Measurements from ENCODE around the gene FRMPD1.

FRMPD1 gene

DNA sequence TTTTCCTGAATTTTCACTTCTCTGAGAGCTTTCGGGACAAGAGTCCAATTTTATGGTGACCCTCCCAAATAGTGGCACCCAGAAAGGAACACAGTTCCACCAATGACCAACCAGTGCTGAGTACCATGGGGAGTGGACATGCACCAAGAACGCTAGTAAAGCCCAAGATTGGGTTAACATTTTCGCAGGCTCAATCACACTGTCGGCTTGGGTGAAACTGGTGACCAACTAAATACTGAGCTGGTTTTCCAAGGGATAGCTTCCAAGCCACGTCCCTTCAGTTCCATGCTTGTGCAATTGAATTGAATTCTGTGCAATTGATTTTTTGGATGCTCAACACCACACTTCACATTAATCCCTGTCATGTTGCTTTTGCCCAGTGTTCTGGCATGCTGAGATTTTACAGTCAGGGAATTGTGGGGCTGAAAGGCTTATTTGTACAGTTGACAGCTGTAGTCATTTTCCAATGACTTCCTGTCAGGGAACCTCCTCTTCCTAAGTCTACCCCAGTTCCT lies 65.3 kb downstream of the FRMPD1 start:
- DNase-seq (ENCODE audit: insufficient read length) = no peak
- FAIRE-seq = no peak
- TF ChIP-seq POLR2A (IDR thresholded peaks at IDR 0.05; ENCODE audit: low read depth, low read length) = no peak
- TF ChIP-seq TAF1 (IDR thresholded peaks at IDR 0.05; ENCODE audit: borderline replicate concordance, low read depth, low read length) = no peak
- TF ChIP-seq POLR2AphosphoS5 (IDR thresholded peaks at IDR 0.05; ENCODE audit: low read depth, low read length) = no peak

DNA sequence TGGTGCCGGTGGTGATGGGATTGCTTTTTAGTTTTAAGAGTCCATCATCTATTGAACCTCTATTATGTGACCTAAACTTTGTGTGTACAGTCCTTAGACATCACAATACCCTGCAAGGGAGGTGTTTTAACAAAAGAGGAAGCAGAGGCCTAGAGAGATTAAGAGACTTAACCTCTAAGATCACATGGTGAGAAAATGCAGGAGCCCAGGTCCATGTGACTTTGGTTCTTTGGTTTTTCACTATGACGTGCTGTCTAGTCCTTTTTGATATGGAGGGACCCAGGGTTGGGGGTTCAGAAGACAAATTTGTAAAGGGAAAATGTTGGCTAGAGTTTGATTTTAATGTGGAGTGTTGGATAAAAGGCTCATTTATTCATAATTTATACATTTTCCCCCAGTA lies 68.8 kb downstream of the FRMPD1 start:
- no peak for TF ChIP-seq TAF1 (IDR thresholded peaks at IDR 0.05; ENCODE audit: borderline replicate concordance, low read depth, low read length)
- no peak for TF ChIP-seq POLR2A (IDR thresholded peaks at IDR 0.05; ENCODE audit: low read depth, low read length)
- TF ChIP-seq POLR2AphosphoS5 (IDR thresholded peaks at IDR 0.05; ENCODE audit: low read depth, low read length) = no peak
- DNase-seq (ENCODE audit: insufficient read length) (no peak), FAIRE-seq (no peak)

DNA sequence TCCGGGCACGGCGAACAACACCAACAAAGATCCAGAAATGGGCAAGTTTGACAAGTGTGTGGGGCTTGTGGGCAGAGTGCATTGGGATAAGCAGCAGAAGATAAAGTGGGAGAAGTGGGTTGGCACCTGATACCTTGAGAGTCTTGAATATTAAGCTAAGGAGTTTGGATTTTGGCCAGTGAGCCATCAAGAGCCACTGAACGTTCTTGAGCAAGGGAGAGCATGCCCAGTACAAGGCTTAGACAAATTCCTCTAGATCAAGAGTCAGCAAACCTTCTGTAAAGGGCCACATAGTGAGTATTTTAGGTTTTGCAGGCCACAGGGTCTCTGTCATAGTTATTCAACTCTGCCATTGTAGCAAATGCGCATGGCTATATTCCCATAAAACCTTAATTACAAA lies 76.3 kb downstream of the FRMPD1 start:
- no peak for FAIRE-seq
- DNase-seq (ENCODE audit: insufficient read length) = no peak
- TF ChIP-seq TAF1 (IDR thresholded peaks at IDR 0.05; ENCODE audit: borderline replicate concordance, low read depth, low read length) = no peak
- TF ChIP-seq POLR2AphosphoS5 (IDR thresholded peaks at IDR 0.05; ENCODE audit: low read depth, low read length) = no peak
- TF ChIP-seq POLR2A (IDR thresholded peaks at IDR 0.05; ENCODE audit: low read depth, low read length) = no peak

DNA sequence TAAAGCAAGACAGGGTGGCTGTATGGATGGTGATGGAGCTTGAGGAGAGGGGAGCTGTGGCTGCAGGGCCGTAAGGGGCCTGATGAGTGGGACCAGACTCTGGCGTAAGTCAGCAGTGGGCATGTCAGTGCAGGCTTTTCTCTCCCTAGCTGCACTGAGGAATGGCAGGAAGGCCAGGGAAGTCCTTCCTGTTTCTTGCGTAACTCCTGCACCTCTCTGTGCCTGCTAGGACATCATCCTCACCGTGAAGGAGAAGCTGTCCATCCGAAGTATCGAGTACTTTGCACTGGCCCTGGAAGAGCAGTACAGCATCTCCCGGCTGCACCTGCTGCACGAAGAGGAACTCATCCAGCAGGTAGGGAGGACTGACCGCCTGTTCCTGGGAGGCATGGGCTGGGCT lies 78.7 kb downstream of the FRMPD1 start:
- TF ChIP-seq POLR2A (IDR thresholded peaks at IDR 0.05; ENCODE audit: low read depth, low read length) (no peak), TAF1 (IDR thresholded peaks at IDR 0.05; ENCODE audit: borderline replicate concordance, low read depth, low read length) (no peak), POLR2AphosphoS5 (IDR thresholded peaks at IDR 0.05; ENCODE audit: low read depth, low read length) (no peak)
- FAIRE-seq (no peak), DNase-seq (ENCODE audit: insufficient read length) (no peak)

DNA sequence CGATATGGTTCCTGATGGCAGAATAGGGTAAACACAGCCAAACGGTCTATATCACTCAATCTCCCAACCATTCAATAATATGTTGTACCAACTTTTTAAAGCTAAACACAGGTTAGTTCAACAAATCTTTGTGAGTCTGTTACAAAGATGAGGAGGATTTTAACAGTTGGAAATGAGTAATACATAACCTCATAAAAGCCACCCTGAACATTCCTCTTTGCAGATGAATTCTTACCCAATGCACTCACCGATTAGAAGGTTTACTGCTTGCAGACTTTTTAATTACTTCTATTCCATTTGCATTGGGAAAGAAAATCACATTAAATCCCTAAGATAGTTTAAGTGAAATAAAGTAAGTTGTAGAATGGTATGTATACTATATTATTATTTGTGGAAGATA lies 79.5 kb downstream of the FRMPD1 start:
- DNase-seq (ENCODE audit: insufficient read length) (no peak), FAIRE-seq (no peak)
- no peak for TF ChIP-seq TAF1 (IDR thresholded peaks at IDR 0.05; ENCODE audit: borderline replicate concordance, low read depth, low read length)
- TF ChIP-seq POLR2A (IDR thresholded peaks at IDR 0.05; ENCODE audit: low read depth, low read length) = no peak
- no peak for TF ChIP-seq POLR2AphosphoS5 (IDR thresholded peaks at IDR 0.05; ENCODE audit: low read depth, low read length)

DNA sequence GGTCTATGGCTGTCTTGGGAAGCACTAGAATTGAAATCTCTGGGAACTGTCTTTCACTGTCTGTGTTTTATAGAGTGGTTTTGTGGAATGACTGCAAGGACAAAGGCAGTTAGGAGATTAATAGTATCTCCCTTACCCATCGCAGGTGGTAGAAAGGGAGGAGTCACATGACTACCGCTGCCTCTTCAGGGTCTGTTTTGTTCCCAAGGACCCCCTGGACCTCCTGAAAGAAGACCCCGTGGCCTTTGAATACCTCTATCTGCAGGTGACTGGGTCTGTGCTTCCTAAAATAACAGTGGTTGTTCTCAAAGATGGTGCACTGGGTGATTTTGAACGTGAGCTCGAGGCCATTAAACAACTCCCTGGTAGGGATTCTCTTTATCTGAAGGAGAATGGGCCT lies 80.1 kb downstream of the FRMPD1 start:
- no peak for DNase-seq (ENCODE audit: insufficient read length)
- TF ChIP-seq POLR2A (IDR thresholded peaks at IDR 0.05; ENCODE audit: low read depth, low read length) = no peak
- no peak for TF ChIP-seq POLR2AphosphoS5 (IDR thresholded peaks at IDR 0.05; ENCODE audit: low read depth, low read length)
- no peak for TF ChIP-seq TAF1 (IDR thresholded peaks at IDR 0.05; ENCODE audit: borderline replicate concordance, low read depth, low read length)
- FAIRE-seq = no peak

DNA sequence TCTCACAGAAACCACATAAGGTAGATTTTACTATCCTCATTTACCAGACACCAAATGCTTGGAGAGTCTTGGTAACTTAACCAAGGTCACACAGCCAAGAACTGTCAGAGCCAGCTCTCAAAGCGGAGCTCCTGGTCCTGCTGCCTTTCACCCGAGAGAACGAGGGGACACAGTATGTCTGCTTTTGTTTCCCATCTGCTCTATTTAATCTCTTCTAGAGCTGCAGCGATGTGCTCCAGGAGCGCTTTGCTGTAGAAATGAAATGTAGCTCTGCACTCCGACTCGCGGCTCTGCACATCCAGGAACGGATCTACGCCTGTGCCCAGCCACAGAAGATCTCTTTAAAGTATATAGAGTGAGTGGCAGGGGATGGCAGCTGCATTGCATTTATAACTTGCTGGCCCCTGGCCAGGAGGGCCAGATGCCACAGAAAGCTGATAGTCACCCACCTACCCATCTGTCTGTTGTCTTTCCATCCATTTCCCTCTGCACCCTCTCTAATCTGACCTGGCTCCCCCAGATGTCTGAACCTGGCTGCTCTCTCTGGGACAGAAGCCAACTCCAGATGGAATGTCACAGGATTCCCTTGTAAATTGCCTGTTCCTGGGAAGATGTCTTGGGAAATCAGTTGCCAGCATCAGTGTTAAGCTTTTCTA lies 81.5 kb downstream of the FRMPD1 start:
- no peak for DNase-seq (ENCODE audit: insufficient read length)
- no peak for TF ChIP-seq POLR2AphosphoS5 (IDR thresholded peaks at IDR 0.05; ENCODE audit: low read depth, low read length)
- no peak for TF ChIP-seq TAF1 (IDR thresholded peaks at IDR 0.05; ENCODE audit: borderline replicate concordance, low read depth, low read length)
- TF ChIP-seq POLR2A (IDR thresholded peaks at IDR 0.05; ENCODE audit: low read depth, low read length) = no peak
- no peak for FAIRE-seq

DNA sequence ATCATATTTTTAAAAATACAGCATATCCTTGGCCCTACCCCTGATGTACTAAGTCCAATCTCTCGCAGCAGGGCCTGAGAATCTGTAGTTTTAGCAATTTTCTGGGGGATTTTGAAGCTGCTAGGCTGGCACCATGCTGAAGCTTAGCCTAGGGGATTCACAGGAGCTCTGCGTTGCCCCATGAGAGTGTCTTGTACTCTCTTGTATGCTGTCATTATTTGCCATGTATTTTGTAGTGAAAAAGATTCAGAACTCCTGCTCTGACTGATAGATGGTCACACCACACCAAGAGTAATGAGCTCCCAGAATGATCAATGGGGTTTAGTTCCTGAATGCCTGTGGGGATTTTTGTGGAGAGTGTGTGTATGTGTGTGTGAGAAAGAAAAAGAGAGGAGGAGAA lies 82.2 kb downstream of the FRMPD1 start:
- TF ChIP-seq POLR2A (IDR thresholded peaks at IDR 0.05; ENCODE audit: low read depth, low read length) (no peak), TAF1 (IDR thresholded peaks at IDR 0.05; ENCODE audit: borderline replicate concordance, low read depth, low read length) (no peak), POLR2AphosphoS5 (IDR thresholded peaks at IDR 0.05; ENCODE audit: low read depth, low read length) (no peak)
- FAIRE-seq (peak; percentile 5), DNase-seq (ENCODE audit: insufficient read length) (no peak)

DNA sequence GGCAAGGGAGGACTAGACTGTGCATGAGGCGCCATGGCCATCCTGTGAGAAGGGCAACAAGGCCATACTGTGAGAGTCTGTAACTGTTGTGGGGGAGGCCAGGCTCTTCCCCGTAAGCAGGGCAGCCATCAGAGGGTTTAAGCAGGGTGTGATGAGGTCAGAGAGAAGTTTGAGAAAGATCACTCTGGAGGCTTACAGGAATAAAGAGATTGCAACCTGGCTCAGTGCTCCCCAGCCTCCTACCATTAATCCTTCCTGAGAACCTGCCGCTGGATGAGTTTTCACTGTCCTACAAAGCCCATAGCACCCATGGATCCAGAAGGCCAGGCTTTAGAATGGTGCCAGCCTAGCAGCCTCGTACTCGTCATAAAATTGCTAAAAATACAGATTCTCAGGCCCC lies 88.5 kb downstream of the FRMPD1 start:
- no peak for TF ChIP-seq POLR2A (IDR thresholded peaks at IDR 0.05; ENCODE audit: low read depth, low read length)
- no peak for TF ChIP-seq POLR2AphosphoS5 (IDR thresholded peaks at IDR 0.05; ENCODE audit: low read depth, low read length)
- no peak for TF ChIP-seq TAF1 (IDR thresholded peaks at IDR 0.05; ENCODE audit: borderline replicate concordance, low read depth, low read length)
- DNase-seq (ENCODE audit: insufficient read length) (no peak), FAIRE-seq (no peak)

DNA sequence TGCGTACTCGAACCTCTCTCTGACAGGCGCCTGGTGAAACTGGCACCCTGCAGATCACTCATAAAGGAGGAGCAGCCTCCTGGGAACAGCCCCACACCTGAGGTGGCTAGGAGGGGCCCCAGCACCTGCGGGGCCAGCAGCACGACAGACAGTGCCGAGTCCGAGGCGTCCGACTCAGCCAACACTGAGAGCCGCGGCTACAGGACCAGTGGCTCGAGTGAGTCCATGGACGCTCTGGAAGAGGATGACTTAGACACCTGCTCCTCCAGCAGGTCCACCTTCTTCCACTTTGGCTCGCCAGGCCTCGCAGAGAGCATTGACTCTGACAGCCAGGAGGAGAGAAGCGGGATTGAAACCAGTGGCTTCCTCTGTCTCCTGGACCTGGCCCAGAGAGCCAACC lies 89.4 kb downstream of the FRMPD1 start:
- DNase-seq (ENCODE audit: insufficient read length) (no peak), FAIRE-seq (no peak)
- TF ChIP-seq TAF1 (IDR thresholded peaks at IDR 0.05; ENCODE audit: borderline replicate concordance, low read depth, low read length) = no peak

DNA sequence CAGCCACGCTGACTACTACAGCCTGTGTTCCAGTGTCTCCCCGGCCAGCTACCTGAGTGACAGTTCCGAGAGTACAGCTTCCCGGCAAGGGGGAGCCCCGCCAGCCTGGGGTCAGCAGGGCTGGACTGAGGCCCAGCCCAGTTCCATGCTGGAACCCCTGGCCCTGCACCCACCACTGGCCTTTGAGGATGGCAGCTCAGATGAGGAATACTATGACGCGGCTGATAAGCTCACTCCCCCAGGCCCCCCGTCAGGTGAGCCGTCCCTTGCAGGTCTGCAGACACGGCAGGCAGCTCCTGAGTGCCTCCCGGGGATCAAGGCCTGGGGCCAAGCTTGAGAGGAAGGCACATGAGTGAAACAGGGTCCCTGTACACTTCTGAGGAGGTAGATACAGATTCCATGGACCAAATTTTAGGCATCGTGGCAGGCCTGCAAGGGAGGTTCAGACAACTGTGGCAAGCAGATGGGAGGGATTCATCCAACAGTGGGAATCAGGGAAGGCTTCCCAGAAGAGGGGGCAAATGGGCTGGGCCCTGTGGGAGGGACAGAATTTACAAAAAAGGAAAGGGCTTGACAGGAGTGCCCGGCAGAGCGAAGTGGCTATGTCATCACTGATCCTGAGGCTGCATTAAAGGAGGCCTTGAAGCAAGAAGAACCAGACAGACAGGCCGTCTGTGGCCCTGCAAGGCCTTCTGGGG lies 90.0 kb downstream of the FRMPD1 start:
- TF ChIP-seq POLR2A (IDR thresholded peaks at IDR 0.05; ENCODE audit: low read depth, low read length) (no peak), TAF1 (IDR thresholded peaks at IDR 0.05; ENCODE audit: borderline replicate concordance, low read depth, low read length) (no peak), POLR2AphosphoS5 (IDR thresholded peaks at IDR 0.05; ENCODE audit: low read depth, low read length) (no peak)
- DNase-seq (ENCODE audit: insufficient read length) (no peak), FAIRE-seq (no peak)

DNA sequence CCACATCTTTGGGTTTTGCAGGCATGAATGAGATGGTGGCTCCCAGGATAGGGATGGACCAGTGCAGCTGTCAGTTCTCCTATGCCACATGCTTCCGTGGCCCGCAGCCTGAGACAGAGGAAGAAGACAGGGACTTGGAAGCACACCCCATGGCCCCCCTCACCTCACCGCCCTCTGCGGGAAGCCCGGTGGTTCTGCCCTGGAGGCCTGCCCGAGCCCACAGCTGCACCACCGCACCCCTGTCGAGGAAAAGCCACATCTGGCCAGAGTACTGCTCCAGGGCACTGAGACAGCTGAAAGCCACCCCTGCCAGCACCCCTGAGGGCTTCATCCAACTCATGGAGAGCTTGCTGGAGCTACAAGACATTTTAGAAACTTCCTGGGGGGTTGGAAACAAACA lies 95.2 kb downstream of the FRMPD1 start:
- no peak for FAIRE-seq
- TF ChIP-seq TAF1 (IDR thresholded peaks at IDR 0.05; ENCODE audit: borderline replicate concordance, low read depth, low read length) (no peak), POLR2A (IDR thresholded peaks at IDR 0.05; ENCODE audit: low read depth, low read length) (no peak), POLR2AphosphoS5 (IDR thresholded peaks at IDR 0.05; ENCODE audit: low read depth, low read length) (no peak)
- no peak for DNase-seq (ENCODE audit: insufficient read length)

Measured in GM12892 (cell line).